SK-N-SH (cell line): Measurements from ENCODE around the gene KIF27.
"Not testable (repeated sequence)": the region's sequence is repeated elsewhere in the genome, so short reads cannot be mapped to it uniquely, and the experiment has no call there.

Source experiments
- CTCF ChIP-seq: fragments of 200-600 bp; sonication (generic); IDR thresholded peaks from 2 replicates; pipeline ENCODE4 v1.6.1; 2017; ENCODE audit warnings: antibody characterized with exemption, mild to moderate bottlenecking, moderate library complexity
- EZH2phosphoT487 ChIP-seq: fragments of 200-600 bp; sonication (generic); IDR thresholded peaks from 2 replicates; pipeline ENCODE4 v1.6.1; 2017; ENCODE audit warnings: low read depth, mixed run types, mild to moderate bottlenecking, antibody characterized with exemption, moderate library complexity, borderline replicate concordance
- GABPA ChIP-seq: IDR thresholded peaks from 2 replicates; pipeline ENCODE4 v1.4.0; 2012; ENCODE audit warnings: low read depth, mild to moderate bottlenecking
- JUND ChIP-seq: IDR thresholded peaks from 2 replicates; pipeline ENCODE4 v1.4.0; 2012
- MAX ChIP-seq: IDR thresholded peaks from 2 replicates; pipeline ENCODE4 v1.4.0; 2012; ENCODE audit warnings: low read depth
- POLR2AphosphoS5 ChIP-seq: IDR thresholded peaks from 2 replicates; pipeline ENCODE4 v1.6.1; 2012; ENCODE audit warnings: low read depth, low read length
- SMC3 ChIP-seq: IDR thresholded peaks from 2 replicates; pipeline ENCODE4 v1.6.1; 2012; ENCODE audit warnings: low read depth, low read length, improper control_type of control experiment

- TF ChIP-seq SMC3, CTCF, MAX, EZH2phosphoT487, JUND, GABPA, POLR2AphosphoS5: not testable (repeated sequence)
Observed at GRCh38 chr9:83900615-83901014, 20.6 kb downstream of the KIF27 start.
